CD4-positive, alpha-beta T cell treated with Interleukin-10 for 1 hour (primary cell): ENCODE results near the gene C16orf82.
"Not testable (repeated sequence)": the region's sequence is repeated elsewhere in the genome, so short reads cannot be mapped to it uniquely, and the experiment has no call there.

Source experiments
- DNase-seq: peaks from one replicate; pipeline ENCODE4 v3.0.0-alpha.2; 2020

The C16orf82 gene

DNA sequence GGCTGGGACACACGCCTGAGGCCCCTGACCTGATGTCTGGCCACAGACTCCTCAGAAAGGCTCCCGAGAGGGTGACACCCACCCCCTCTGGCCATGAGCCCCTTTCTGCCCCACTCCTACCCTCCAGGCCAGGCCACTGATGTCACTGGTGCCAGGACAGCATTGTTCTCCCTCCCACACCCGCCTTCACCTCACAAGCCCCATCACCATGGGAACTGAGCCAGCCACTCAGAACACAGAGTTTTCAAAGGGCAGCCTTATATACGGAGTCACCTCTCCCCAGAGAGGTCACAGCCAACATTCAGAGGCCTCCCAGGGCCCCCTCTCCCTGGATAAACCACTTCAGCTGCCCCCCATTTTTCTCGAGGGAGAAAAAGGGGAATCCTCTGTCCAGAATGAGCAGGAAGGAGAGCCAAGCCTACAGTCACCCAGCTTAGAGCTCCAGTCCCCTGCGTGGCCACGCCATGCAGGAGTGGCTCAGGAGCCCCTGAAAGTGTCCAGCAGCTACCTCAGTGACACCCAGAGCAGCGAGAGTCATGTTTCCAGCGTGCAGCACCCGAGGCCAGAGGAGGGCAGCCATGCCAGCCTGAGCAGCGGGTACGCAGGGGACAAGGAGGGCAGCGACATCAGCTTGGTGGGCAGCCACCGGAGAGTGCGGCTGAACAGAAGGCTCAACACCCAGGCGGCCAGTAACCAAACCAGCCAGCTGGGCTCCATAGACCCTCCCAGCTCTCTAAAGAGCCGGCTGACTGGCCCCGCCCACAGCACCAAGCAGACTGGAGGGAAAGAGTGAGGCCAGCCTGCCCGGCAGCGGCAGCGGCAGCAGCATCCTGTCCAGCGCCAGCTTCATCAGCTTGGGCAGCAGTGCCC is at the start of gene C16orf82:
Gene C16orf82, plus strand, starts transcription at position 260 of the 870 bp plus-strand sequence.
- DNase-seq: no peak

DNA sequence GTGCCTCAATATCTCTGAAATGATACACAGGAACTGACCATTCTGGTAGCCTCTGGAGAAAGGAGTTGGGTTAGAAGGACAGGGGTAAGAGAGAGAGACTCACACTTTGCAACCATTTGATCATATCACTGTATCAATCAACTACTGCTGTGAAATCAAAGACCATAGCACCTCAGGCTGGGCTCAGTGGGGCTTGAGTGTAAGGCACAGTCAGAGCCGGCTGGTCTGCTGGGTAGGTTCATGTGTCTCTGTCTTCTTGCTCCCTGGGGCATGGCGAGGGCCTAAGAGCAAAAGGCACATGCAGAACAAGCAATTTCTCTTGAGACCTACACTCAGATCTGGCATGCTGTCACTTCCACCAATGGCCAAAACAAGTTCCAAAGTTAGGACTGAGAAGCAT is 46.7 kb upstream of the C16orf82 start:
- no peak for DNase-seq

DNA sequence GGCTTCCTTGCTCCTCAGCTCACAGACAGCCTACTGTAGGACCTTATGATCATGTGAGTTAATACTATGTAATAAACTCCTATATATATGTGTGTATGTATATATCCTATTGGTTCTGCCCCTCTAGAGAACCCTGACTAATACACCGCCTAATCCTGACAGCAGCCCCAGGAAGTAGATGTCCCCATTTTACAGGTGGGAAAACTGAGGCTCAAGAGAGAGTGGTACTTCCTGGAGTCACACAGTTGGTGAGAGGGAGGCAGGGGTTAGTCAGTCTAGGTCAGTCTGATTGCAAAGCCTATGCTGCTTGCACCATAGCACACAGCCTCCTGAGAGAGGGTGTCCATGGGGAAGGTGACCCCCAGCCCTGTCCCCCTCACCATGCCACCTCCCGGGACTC is 42.7 kb upstream of the C16orf82 start:
- DNase-seq: no peak

DNA sequence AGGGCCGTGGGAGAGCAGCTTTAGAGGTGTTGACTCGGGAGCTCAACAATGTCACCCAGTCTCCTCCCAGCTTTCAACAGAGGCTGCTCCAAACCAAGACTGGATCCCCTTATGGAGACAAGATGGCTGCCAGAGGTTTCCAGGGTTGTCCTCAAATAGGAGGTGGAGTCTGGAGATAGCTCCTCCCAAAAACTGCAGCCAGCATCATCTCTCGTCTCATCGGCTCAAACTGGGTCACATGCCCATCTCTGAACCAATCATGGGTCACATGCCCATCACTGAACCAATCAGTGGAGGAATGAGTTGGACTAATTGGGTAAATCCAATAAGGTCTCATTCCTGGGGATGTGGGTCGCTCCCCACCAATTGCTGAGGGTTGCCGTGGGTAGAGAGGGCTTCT is 41.1 kb upstream of the C16orf82 start:
- DNase-seq: no peak

DNA sequence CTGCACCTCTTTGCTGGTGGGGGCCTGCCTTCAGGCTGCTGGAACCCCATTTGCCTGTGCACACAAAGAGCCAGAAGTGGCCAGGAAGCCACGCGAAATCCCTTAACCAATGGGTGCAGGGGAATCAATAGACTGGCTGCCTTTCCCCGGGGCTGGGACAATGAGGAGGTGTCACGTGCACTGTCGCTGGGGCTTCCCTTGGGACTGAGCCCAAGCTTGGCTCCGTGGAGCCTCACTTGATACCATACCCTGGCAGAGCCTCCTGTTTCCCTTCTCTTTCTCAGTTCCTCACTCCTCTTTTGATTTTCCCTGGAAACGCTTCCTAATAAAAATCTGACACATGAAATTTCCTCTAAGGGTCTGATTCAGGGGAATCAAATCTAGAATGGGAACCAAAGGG is 38.8 kb upstream of the C16orf82 start:
- DNase-seq: no peak

DNA sequence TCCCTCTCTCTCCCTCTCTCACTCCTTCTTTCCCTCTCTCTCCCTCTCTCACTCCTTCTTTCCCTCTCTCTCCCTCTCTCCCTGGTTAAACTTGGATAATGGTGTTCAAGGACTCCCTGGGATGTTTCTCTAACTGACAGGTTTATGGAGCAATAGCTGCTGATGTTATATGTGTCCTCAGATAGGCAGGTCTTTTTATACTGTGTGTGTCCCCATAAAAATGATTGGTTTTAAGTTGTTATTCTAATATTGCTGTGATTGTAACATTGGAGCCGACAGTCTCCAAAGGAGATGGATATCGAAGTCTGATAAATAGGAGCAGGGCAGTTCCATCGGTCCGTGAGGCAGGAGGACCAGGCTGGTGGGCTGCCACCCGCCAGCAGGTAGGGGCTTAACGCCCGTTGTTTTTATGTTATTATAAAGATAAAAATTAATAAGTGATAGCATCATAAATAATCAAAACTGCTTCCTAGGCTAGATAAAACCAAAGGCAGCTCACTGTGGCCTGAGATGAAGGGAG is 38.1 kb upstream of the C16orf82 start:
- DNase-seq: no peak

DNA sequence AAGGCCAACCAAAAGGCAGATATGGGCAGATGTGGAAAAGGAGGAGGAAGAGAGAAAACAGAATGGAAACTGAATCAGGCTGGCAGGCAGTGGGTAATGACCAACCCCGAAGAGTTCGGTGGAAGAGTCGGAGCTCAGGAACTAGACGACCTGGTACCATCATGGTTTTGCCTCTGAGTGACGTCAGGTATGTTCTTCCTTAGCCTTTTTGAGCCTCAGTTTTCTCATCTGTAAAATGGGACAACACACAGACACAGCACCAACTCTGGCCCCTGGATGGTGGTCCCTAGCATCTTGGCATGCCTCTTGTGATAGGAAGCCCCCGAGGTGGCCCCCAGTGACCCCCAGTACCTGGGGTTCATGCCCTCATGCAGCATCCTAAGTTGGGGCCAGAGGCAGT is 37.2 kb upstream of the C16orf82 start:
- no peak for DNase-seq

DNA sequence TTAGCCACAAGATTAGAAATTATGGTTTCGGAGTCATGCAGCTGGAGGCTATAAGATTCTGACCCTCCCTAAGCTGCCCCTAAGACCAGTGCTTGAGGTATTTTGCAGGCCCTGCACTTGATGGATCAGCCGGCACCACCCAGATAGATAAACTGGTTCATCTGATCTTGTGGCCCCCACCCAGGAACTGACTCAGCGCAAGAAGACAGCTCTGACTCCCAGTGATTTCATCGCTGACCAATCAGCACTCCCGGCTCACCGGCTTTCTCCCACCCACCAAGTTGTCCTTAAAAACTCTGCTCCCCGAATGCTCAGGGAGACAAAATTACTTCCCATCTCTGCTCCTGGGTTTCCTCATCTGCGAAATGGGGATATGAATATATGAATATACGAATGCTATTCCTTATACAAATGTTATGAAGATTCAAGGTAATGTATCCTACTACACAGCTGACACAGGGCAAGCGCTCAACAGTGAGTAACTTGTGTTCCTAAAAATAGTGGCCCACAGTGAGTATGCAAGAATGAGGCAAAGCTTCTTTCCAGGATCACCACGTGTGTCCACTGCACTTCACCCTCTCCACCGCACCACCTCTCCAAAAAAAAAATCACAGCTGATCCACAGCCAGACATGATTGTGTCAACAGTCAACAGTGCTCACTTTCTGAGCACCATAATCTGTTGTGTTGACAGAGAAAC is 33.3 kb upstream of the C16orf82 start:
- no peak for DNase-seq

DNA sequence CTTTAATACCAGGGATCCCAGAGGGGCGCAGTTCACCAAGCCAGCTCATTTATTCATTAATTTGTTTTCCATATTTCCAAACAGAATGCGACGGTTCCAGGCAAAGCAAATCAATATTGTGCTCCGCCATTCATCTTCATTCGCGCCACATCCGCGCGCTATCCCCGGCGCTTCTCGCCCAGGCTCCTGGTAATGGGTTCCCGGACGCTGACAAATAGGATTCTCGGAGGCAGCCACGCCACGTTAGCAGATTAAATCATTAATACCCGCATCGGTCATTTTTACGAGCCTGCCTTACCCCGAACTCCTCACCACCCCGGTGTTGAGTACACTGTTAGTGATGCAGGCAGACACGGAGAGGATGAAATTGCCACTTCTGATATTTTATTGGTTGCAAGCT is 26.0 kb upstream of the C16orf82 start:
- DNase-seq: no peak

DNA sequence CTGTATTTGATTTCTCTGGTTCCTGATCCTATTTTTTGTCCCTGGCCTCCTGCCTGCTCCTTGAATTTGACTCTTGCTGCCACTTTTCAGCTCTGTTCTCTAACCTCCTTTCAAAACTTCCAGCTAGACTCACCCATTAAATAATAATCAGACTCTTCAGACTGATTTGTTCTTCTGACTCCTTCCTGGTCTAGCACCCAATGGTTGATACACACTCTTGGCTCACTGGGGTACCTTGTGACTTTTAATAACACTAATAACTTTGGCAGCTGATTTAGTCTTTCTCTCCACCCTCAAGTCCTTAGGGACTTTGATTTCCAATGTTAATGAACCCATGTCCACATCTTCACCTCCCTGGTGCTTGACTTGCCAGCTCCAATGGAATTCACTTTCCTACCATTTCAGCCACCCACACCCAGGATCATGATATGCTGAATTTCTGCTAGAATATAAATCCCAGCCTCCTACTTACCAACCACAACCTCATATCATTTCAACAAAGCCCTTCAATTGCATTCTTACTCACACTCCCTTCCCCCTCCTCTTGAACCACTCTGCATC is 19.7 kb upstream of the C16orf82 start:
- DNase-seq: no peak

DNA sequence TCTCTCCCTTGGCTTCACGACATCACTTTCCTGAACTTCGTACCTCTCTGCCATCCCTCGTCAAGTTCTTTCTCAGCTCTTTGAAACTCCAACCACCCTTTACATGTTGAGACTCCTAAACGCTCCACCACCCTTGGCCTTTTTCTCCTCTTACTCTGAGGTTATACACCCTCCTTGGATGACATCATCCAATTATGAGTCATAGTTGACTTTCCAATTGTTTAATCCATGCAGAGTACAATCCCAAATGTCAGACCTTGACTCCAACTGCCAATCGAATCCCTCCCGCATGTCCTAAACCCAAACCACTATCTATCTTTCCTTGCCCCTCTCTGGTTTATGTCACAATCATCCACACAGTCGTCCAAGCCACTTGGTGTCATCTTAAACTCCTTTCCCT is 18.4 kb upstream of the C16orf82 start:
- DNase-seq: no peak

DNA sequence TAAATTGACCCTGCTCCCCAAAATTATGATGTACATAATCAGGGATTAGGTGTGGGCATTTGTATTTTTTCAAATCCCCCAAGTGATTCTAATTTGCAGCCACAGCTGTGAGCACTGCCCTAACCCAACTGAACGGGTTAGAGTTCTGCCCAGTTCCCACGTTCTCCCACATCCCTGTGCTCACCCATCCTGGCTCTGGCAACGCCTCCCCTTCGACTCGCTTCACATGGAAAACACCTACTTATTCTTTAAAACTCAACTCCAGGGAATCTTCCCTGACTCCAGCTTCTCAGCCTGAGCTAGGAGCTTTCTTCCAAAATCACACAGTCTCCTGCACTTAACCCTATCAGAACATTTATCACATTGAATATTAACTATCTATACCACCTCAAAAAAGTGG is 17.6 kb upstream of the C16orf82 start:
- no peak for DNase-seq

DNA sequence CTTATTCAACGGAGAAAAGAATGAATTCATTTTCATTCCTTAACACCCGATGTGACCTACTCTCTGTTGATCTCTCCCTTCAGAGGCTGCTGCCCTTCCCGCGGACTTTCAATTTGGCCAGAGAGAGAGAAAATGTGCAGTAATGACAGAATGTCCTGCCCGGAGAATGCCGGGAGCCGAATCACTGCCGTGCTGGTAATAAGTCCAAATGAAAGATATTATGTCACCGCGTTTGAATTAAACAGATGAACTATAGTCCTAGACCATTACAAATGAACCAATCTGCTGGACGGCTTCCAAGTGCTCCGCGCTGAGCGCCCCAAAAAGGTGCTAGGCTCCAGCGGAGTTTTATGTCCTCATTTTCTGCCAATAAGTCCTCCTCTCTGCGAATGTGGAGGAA is 14.7 kb upstream of the C16orf82 start:
- no peak for DNase-seq

DNA sequence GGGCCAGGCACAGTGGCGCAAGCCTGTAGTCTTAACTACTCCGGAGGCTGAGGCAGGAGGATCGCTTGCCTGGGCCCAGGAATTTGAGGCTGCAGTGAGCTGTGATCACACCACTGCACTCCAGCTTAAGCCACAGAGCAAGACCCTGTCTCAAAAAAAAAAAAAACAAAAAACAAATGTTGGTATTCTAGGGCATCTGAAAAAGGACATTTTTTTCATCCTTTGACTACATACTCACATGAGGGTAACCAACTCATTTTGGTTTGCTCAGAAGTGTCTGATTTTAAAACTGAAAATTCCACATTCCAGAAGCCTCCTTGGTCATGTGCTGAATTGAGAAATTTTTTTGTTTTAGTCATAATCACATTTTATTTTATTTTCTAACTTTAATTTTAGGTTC is 12.7 kb upstream of the C16orf82 start:
- no peak for DNase-seq

DNA sequence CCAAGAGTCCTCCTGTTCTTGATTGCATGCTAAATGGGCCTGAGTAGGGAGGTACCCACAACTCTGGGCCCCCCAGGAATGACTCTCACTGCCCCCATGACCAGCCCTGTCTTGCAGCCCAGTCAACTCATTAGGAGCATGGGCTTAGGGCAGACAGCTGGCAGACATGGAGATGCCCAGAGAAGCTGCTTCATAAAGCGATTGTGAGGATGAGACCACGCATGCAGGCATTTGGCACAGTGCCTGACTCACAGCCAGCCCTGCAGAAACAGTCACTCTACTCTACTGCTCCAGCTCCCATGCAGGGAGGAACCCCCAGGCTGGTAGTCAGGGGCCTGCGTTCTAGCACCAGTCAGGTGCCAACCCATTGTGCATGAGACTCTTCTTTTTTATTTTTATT is 8.4 kb upstream of the C16orf82 start:
- no peak for DNase-seq

DNA sequence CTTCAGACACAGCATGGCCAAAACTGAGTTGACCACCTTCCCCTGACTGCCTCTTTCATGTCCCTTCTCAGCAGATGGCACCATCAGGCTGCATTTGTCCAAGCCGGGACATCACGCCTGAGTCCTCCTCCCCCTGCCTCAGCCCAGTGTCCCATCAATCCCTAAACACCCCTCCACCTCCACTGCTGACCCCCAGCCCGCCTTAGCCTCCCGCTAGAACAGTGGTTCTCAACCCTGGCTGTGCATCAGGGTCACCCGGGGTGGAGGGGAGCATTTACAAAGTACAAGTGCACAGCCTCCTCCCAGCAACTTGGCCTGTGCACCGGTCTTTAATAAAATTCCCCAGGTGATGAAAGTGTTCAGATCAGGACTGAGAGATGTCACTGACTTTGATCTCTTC is 4.0 kb downstream of the C16orf82 start:
- no peak for DNase-seq

DNA sequence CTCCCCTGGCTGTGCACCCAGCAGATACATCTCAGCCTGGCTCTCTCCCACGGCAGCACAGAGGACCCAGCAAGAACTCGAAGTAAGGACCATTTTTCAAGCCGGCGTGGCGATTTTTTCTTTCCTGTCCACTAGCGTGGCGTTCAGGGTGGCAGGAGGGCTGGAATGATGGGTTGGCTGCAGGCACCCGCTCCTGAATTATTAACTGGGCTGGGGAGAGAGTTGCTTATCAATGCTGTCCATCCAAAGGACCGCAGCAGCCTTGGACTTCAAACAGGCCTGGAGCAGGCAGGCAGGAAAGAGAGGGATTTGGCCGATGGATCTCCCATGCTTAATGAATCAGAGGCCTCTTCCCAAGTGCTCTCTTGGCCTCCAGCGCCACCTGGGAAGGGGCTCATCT is 7.0 kb downstream of the C16orf82 start:
- no peak for DNase-seq

DNA sequence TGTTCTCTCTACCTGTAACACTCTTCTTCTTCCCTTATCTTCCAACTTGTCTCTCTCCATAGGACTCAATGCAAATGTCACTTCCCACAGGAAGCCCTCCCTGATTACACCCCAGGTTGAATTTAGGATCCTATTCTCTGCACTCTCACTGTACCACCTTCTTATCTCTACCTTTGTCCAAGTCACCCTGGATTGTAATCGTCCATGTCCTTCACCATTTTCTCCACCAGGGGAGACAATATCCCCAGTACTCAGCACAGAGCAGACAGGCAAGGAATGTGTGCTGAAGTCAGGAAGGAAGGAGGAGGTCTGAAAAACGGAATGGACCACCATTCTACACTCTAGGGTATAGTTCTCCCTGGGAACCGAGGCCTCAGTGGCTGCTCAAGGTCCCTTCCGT is 14.2 kb downstream of the C16orf82 start:
- peak; percentile 4 for DNase-seq

DNA sequence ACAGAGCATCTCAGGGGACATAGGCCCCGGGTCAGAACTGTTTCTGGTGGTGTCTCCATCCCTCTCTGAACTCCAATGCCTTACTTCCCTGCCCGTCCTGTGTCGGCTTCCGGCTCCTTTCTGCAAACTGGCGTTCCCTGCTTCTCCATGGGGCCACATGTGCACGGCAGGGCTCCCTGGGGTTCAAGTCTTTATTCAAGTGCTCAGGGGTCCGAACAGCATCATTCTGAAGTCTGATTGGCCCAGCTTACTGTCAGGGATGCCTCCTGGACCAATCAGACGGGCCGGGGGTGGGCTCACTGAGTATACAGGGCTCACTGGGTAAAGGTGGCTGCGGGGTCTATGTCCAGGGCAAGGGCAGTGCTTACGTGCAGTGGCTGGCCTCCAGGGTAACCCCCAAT is 17.1 kb downstream of the C16orf82 start:
- no peak for DNase-seq

DNA sequence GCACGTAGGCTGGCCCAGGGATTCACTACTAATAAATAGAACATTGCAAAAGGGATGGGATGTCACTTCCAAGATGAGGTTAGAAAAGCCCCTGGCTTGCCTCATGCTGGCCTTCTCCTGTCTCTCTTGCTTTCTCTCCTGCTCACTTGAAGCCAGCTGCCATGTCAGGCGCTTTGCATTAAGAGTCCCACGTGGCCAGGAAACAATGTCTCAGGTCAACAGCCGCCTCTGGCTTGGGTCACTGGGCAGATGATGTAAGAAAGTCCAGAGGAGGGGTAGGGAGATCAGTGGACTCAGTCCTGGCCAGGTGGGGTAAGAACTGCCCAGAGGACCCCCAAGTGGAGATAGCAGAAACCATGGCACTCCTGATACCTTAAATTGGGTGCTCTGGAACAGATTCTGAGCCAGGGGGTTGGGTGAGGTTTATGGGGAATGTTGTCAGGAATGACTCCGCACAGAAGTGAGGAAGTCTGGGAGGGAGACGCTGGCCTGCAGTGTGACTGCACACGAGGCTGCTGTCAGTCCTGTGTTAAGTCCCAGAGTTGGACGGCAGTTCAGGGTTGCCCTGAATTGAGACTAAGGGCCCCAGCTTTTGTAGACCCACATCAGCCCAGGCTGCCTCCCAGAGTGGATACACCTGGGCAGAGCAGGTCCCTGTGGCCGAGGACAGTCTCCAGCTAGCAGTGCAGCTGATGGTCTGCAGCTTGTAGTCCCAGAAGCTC is 17.7 kb downstream of the C16orf82 start:
- no peak for DNase-seq

DNA sequence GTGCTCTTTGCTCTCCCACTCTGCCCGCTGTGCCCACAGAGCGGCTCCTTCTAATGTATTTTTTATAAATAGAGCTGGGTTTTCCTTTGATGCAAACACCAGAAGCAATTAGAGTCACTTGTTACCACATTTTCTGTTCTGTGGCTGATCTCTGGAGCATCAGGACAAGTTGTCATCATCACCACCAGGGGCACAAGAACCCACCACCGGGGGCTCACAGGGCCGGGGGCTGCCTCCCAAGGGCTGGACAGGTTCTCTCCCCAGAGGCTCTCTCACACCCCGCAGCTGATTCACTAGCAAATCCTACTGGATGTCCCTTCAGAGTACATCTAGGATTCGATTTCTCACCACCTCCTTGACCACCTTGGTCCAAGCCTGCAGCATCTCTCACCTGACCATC is 18.5 kb downstream of the C16orf82 start:
- no peak for DNase-seq

DNA sequence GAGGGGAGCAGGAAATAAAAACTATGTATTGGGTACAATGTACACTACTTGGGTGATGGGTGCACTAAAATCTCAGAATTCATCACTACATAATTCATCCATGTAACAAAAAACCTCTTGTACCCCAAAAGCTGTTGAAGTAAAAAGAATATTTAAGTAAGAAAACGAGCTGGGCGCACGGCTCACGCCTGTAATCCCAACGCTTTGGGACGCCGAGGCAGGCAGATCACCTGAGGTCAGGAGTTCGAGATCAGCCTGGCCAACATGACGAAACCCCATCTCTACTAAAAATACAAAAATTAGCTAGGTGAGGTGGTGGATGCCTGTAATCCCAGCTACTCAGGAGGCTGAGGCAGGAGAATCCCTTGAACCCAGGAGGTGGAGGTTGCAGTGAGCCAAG is 19.3 kb downstream of the C16orf82 start:
- not testable (repeated sequence) for DNase-seq

DNA sequence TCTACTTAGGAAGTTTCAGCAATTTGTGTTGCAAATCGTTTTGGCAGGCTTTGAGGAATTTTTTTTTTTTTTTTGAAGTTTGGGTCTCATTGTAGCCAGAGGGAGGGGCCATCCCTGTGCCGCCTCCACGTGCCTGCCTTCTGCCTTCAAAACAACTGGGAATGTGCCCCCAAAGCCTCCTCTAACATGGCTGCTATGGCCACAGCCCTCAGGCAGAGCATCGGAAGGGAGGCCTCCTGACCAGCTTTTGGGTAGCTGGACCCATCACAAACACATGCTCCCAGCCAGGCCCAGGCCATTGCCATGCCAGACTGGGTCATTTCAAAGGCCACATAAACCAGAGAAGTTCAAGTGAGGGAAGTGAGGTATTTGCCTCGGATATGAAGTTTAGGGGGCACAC is 21.5 kb downstream of the C16orf82 start:
- no peak for DNase-seq
